Stimulated activated CD8-positive, alpha-beta memory T cell treated with anti-CD3 and anti-CD28 coated beads, Interleukin-4, amount 100 ng/mL, for 48 hours (primary cell): ENCODE data around the gene DIP2A.

Source experiments
- DNase-seq: peaks from one replicate; pipeline ENCODE4 v3.0.0-alpha.2; 2020

The DIP2A gene

GRCh38 chr21:46537026-46537425 is 78.3 kb downstream of the DIP2A start:
- DNase-seq: no peak

GRCh38 chr21:46538262-46538661 is 79.6 kb downstream of the DIP2A start:
- no peak for DNase-seq

GRCh38 chr21:46538851-46539666 is 80.4 kb downstream of the DIP2A start:
- no peak for DNase-seq

GRCh38 chr21:46540087-46540710 is 81.5 kb downstream of the DIP2A start:
- no peak for DNase-seq

- DNase-seq: no peak
Observed at GRCh38 chr21:46542588-46543124, 84.0 kb downstream of the DIP2A start.

- no peak for DNase-seq
Observed at GRCh38 chr21:46543306-46543705, 84.6 kb downstream of the DIP2A start.

- DNase-seq: no peak
Observed at GRCh38 chr21:46544003-46544402, 85.3 kb downstream of the DIP2A start.

- no peak for DNase-seq
Observed at GRCh38 chr21:46544824-46545223, 86.1 kb downstream of the DIP2A start.

GRCh38 chr21:46545363-46545762 is 86.7 kb downstream of the DIP2A start:
- no peak for DNase-seq

- no peak for DNase-seq
Observed at GRCh38 chr21:46545911-46546310, 87.2 kb downstream of the DIP2A start.

- no peak for DNase-seq
Observed at GRCh38 chr21:46546799-46547198, 88.1 kb downstream of the DIP2A start.

GRCh38 chr21:46549650-46550049 is 91.0 kb downstream of the DIP2A start:
- DNase-seq: no peak

- no peak for DNase-seq
Observed at GRCh38 chr21:46550116-46550941, 91.6 kb downstream of the DIP2A start.

- DNase-seq: peak; percentile 64
Observed at GRCh38 chr21:46551636-46552241, 93.0 kb downstream of the DIP2A start.

- no peak for DNase-seq
Observed at GRCh38 chr21:46552274-46552673, 93.6 kb downstream of the DIP2A start.

GRCh38 chr21:46552865-46553379 is 94.2 kb downstream of the DIP2A start:
- DNase-seq: no peak

GRCh38 chr21:46553993-46554392 is 95.3 kb downstream of the DIP2A start:
- no peak for DNase-seq

GRCh38 chr21:46554431-46555224 is 95.9 kb downstream of the DIP2A start:
- no peak for DNase-seq

GRCh38 chr21:46555225-46555617 is 96.5 kb downstream of the DIP2A start:
- DNase-seq: no peak

GRCh38 chr21:46555678-46556077 is 97.0 kb downstream of the DIP2A start:
- DNase-seq: no peak

GRCh38 chr21:46556802-46557201 is 98.1 kb downstream of the DIP2A start:
- no peak for DNase-seq

GRCh38 chr21:46557469-46557868 is 98.8 kb downstream of the DIP2A start:
- no peak for DNase-seq
